HepG2 (cell line): ENCODE data around the gene PPP4R4. TPM values are rescaled to one million over a fixed set of nuclear protein-coding genes. Genes with fewer than 3 reads are reported as not detected.

Experiments
- FOSL2 ChIP-seq: sonication (generic); formaldehyde crosslinking; IDR thresholded peaks from 2 replicates; pipeline ENCODE4 v1.4.0; 2020; ENCODE audit warnings: missing genetic modification reagents
- IRF9 ChIP-seq: sonication (generic); formaldehyde crosslinking; IDR thresholded peaks from 2 replicates; pipeline ENCODE4 v1.8.0; 2022; ENCODE audit warnings: missing genetic modification reagents, mild to moderate bottlenecking, borderline replicate concordance
- KLF11 ChIP-seq: IDR thresholded peaks from 2 replicates; pipeline ENCODE4 v1.6.1; 2016; ENCODE audit warnings: missing compliant biosample characterization
- NFRKB ChIP-seq: fragments of 450-650 bp; IDR thresholded peaks from 2 replicates; pipeline ENCODE4 v1.6.1; 2017
- PHF21A ChIP-seq: sonication (generic); formaldehyde crosslinking; IDR thresholded peaks from 2 replicates; pipeline ENCODE4 v1.5.0; 2020; ENCODE audit warnings: mild to moderate bottlenecking, missing genetic modification reagents
- RFX1 ChIP-seq: fragments of 450-650 bp; IDR thresholded peaks from 2 replicates; pipeline ENCODE4 v1.6.1; 2017
- RFXANK ChIP-seq: IDR thresholded peaks from 2 replicates; pipeline ENCODE4 v1.6.1; 2016
- RORA ChIP-seq: sonication (generic); formaldehyde crosslinking; IDR thresholded peaks from 2 replicates; pipeline ENCODE4 v1.5.0; 2020; ENCODE audit warnings: mild to moderate bottlenecking, missing genetic modification reagents, moderate library complexity
- SCMH1 ChIP-seq: sonication (generic); formaldehyde crosslinking; IDR thresholded peaks from 2 replicates; pipeline ENCODE4 v1.9.0; 2021; ENCODE audit warnings: missing genetic modification reagents, mild to moderate bottlenecking, borderline replicate concordance
- SETDB1 ChIP-seq: sonication (generic); formaldehyde crosslinking; IDR thresholded peaks from 2 replicates; pipeline ENCODE4 v1.5.1; 2020; ENCODE audit warnings: missing genetic modification reagents, mild to moderate bottlenecking, borderline replicate concordance
- TBL1XR1 ChIP-seq: fragments of 150-350 bp; IDR thresholded peaks from 2 replicates; pipeline ENCODE4 v1.6.1; 2014; ENCODE audit warnings: borderline replicate concordance, low read length; ENCODE audit not compliant: partially characterized antibody
- TERF1 ChIP-seq: sonication (generic); formaldehyde crosslinking; IDR thresholded peaks from 2 replicates; pipeline ENCODE4 v1.8.0; 2022; ENCODE audit warnings: mild to moderate bottlenecking, missing genetic modification reagents, moderate library complexity
- ZBTB7B ChIP-seq: sonication (generic); formaldehyde crosslinking; IDR thresholded peaks from 2 replicates; pipeline ENCODE4 v1.4.0; 2020; ENCODE audit warnings: missing genetic modification reagents
- ZFY ChIP-seq: sonication (generic); formaldehyde crosslinking; IDR thresholded peaks from 2 replicates; pipeline ENCODE4 v1.4.0; 2020; ENCODE audit warnings: missing genetic modification reagents
- ZMYM4 ChIP-seq: sonication (generic); formaldehyde crosslinking; IDR thresholded peaks from 2 replicates; pipeline ENCODE4 v1.8.1; 2023; ENCODE audit warnings: mild to moderate bottlenecking, missing genetic modification reagents
- ZNF12 ChIP-seq: sonication (generic); formaldehyde crosslinking; IDR thresholded peaks from 2 replicates; pipeline ENCODE4 v1.5.0; 2020; ENCODE audit warnings: missing genetic modification reagents
- ZNF121 ChIP-seq: sonication (generic); formaldehyde crosslinking; IDR thresholded peaks from 2 replicates; pipeline ENCODE4 v1.5.0; 2020; ENCODE audit warnings: mild to moderate bottlenecking, missing genetic modification reagents
- ZNF180 ChIP-seq: sonication (generic); formaldehyde crosslinking; IDR thresholded peaks from 2 replicates; pipeline ENCODE4 v1.4.0; 2020; ENCODE audit warnings: low read depth, missing genetic modification reagents, borderline replicate concordance
- ZNF282 ChIP-seq: fragments of 450-650 bp; IDR thresholded peaks from 2 replicates; pipeline ENCODE4 v1.6.1; 2018; ENCODE audit not compliant: partially characterized antibody
- ZNF34 ChIP-seq: sonication (generic); formaldehyde crosslinking; IDR thresholded peaks from 2 replicates; pipeline ENCODE4 v1.4.0; 2020; ENCODE audit warnings: mild to moderate bottlenecking, missing genetic modification reagents, borderline replicate concordance
- ZNF574 ChIP-seq: sonication (generic); formaldehyde crosslinking; IDR thresholded peaks from 2 replicates; pipeline ENCODE4 v1.4.0; 2020; ENCODE audit warnings: missing genetic modification reagents
- ZNF674 ChIP-seq: sonication (generic); formaldehyde crosslinking; IDR thresholded peaks from 2 replicates; pipeline ENCODE4 v1.5.0; 2020; ENCODE audit warnings: low read depth, mild to moderate bottlenecking, missing genetic modification reagents
- polyA plus RNA-seq, 8 experiments: library from polyadenylated mRNA; depleted of rRNA in 3 of 8; stranded (reverse) in 7 of 8; unstranded in 1 of 8; fragments of >200 nt; fragmentation: Illumina TruSeq in 4 of 8; extraction: Trizol in 4 of 8; gene quantifications; 2 replicates each; pipeline versions ENCODE4 v1.2.1 to v1.2.3, GENCODE V29; 2011 to 2016; ENCODE audit warnings: low read depth in 4 of 8, missing spikeins in 1 of 8, mixed read lengths in 1 of 8; ENCODE audit not compliant: insufficient read depth in 1 of 8
- total RNA-seq, 5 experiments: library from RNA; depleted of rRNA; stranded (reverse); fragments of >200 nt; fragmentation: Illumina TruSeq; extraction: Trizol; gene quantifications; 2 replicates each; pipeline ENCODE4 v1.2.3, GENCODE V29; 2016; ENCODE audit warnings: low read depth in 1 of 5
- TF ChIP-seq, protein P1 (sequence below): sonication (generic); formaldehyde crosslinking; IDR thresholded peaks from 2 replicates; pipeline ENCODE4 v1.5.0; 2020; ENCODE audit warnings: mild to moderate bottlenecking, low read depth, missing genetic modification reagents, borderline replicate concordance
- TF ChIP-seq, protein P2 (sequence below): sonication (generic); formaldehyde crosslinking; IDR thresholded peaks from 2 replicates; pipeline ENCODE4; 2020; ENCODE audit warnings: missing genetic modification reagents, mild to moderate bottlenecking, borderline replicate concordance

The PPP4R4 gene
- total and polyA plus RNA-seq, 2 of the 13 experiments (the other 11 are each of a cell fraction or from before 2014, with no cell fraction given), result 9.5 to 19.8 TPM

DNA sequence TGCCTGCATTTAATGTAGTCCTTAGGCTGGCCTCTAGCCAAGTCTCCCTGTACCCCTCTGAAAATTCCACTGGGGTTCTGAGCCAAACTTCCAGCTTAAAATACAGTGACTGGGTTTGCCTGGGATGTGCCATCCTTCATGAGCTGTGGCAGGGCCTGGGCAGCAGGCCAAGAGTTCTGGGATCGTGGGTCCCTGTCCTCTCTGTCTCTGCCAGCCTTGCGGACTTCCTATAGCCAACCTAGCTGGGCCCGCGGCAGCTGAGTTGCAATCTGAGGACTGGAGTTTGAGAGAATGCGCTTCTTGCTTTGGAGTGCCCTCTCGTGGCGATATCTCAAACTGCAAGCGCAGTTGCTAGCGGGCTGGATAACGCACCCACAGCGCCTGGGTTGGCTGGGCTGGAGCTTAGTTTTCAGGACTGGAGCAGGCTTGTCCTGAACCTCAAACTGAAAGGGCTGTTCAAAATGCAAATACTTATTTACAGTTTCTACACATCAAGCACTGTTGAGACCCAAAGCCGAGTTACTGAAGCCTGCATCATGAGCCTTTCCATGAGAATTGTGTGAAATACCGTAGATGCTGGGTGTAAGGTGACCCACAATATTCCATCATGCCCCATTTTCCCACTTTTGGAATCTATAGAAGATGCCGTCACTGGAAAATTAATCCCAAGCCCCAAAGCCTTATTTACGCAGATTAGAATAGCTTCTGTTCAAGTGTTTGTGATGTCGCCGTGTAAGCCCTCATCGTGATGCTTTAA lies 37.4 kb upstream of the PPP4R4 start (continued):
- TF ChIP-seq RORA (CRISPR knock-in tag), result no peak
- TF ChIP-seq TERF1 (CRISPR knock-in tag), result no peak
- no peak for TF ChIP-seq ZNF12 (CRISPR knock-in tag)
- TF ChIP-seq IRF9 (CRISPR knock-in tag), result no peak
- TF ChIP-seq, protein P1, sequence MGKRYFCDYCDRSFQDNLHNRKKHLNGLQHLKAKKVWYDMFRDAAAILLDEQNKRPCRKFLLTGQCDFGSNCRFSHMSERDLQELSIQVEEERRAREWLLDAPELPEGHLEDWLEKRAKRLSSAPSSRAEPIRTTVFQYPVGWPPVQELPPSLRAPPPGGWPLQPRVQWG, result no peak
- TF ChIP-seq ZNF180 (CRISPR knock-in tag), result no peak
- TF ChIP-seq RFXANK (CRISPR knock-in tag), result no peak
- TF ChIP-seq ZNF574 (CRISPR knock-in tag), result peak; percentile 53
- TF ChIP-seq ZFY (CRISPR knock-in tag), result peak; percentile 27
- no peak for TF ChIP-seq ZBTB7B (CRISPR knock-in tag)
- TF ChIP-seq ZNF34 (CRISPR knock-in tag), result no peak
- no peak for TF ChIP-seq TBL1XR1
- TF ChIP-seq ZNF121, result peak; percentile 97
- peak; percentile 61 for TF ChIP-seq ZMYM4
- TF ChIP-seq NFRKB, result no peak
- no peak for TF ChIP-seq SETDB1 (CRISPR knock-in tag)
- TF ChIP-seq ZNF674, result no peak
- no peak for TF ChIP-seq KLF11 (CRISPR knock-in tag)
- TF ChIP-seq, protein P2, sequence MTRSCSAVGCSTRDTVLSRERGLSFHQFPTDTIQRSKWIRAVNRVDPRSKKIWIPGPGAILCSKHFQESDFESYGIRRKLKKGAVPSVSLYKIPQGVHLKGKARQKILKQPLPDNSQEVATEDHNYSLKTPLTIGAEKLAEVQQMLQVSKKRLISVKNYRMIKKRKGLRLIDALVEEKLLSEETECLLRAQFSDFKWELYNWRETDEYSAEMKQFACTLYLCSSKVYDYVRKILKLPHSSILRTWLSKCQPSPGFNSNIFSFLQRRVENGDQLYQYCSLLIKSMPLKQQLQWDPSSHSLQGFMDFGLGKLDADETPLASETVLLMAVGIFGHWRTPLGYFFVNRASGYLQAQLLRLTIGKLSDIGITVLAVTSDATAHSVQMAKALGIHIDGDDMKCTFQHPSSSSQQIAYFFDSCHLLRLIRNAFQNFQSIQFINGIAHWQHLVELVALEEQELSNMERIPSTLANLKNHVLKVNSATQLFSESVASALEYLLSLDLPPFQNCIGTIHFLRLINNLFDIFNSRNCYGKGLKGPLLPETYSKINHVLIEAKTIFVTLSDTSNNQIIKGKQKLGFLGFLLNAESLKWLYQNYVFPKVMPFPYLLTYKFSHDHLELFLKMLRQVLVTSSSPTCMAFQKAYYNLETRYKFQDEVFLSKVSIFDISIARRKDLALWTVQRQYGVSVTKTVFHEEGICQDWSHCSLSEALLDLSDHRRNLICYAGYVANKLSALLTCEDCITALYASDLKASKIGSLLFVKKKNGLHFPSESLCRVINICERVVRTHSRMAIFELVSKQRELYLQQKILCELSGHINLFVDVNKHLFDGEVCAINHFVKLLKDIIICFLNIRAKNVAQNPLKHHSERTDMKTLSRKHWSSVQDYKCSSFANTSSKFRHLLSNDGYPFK, result no peak
- TF ChIP-seq PHF21A, result no peak
- TF ChIP-seq FOSL2, result peak; percentile 53
- TF ChIP-seq RFX1, result no peak
- no peak for TF ChIP-seq SCMH1
- TF ChIP-seq ZNF282, result no peak
